Measurements from ENCODE around the gene COA7.

DNA sequence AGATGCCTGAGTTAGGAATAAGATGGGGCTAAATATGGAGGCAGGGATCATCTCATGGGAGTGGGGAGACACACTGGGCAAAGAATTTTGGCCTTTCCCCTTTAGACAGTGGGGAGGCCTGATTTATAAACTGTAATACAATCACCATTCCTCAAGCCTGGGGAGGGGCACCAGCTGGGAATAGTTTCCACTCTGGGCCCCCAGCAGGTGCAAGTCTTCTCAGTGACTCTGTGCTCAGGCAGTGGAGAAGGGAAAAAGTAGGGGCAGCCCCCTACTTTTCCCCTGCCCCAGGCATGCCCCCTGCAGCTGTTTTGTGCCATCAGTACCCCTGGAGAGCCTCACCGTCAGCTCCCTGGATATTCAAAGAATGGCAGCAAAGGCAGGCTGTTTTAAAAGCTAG is 19.1 kb downstream of the COA7 start:
- TF ChIP-seq, protein P1, sequence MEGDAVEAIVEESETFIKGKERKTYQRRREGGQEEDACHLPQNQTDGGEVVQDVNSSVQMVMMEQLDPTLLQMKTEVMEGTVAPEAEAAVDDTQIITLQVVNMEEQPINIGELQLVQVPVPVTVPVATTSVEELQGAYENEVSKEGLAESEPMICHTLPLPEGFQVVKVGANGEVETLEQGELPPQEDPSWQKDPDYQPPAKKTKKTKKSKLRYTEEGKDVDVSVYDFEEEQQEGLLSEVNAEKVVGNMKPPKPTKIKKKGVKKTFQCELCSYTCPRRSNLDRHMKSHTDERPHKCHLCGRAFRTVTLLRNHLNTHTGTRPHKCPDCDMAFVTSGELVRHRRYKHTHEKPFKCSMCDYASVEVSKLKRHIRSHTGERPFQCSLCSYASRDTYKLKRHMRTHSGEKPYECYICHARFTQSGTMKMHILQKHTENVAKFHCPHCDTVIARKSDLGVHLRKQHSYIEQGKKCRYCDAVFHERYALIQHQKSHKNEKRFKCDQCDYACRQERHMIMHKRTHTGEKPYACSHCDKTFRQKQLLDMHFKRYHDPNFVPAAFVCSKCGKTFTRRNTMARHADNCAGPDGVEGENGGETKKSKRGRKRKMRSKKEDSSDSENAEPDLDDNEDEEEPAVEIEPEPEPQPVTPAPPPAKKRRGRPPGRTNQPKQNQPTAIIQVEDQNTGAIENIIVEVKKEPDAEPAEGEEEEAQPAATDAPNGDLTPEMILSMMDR (IDR thresholded peaks at IDR 0.05) = no peak
- TF ChIP-seq EP300 (IDR thresholded peaks at IDR 0.05) = no peak
- no peak for TF ChIP-seq POLR2A (IDR thresholded peaks at IDR 0.05)

All from stomach (tissue), 4 donors.